Hematopoietic multipotent progenitor cell treated with erythropoietin and hydrocortisone succinate and interleukin-3 and kit ligand, for 17 days (in vitro differentiated cells): ENCODE data around the gene ANKRD40CL.

Experiments used
- DNase-seq: peaks from one replicate; pipeline ENCODE4 v3.0.0-alpha.2; 2015; ENCODE audit warnings: low spot score

Gene ANKRD40CL

DNA sequence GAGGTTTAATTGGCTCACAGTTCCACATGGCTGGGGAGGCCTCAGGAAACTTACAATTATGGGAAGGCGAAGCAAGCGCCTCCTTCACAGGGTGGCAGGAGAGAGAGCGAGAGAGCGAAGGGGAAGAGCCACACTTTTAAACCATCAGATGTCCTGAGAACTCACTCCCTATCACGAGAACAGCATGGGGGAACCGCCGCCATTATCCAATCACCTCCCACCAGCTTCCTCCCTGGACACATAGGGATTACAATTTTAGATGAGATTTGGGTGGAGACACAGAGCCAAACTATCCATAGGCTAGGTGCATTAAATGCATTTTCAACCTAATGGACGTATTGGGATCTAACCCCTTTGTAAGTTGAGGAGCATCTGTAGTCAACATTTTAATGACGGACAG, 54.7 kb downstream of the ANKRD40CL start:
- no peak for DNase-seq
